Liver (tissue), 9 donors: ENCODE data around the gene CD82. TPM values are rescaled to one million over a fixed set of nuclear protein-coding genes. Genes with fewer than 3 reads are reported as not detected.

Source experiments
- DNase-seq: peaks from one replicate; pipeline ENCODE4 v3.0.0-alpha.2; 2017; ENCODE audit warnings: low spot score
- H3K27ac ChIP-seq, 2 donors: one replicate each; pipeline ENCODE4 v1.7.0; 2013; ENCODE audit warnings: inconsistent platforms in 2 of 2, low read length in 2 of 2, control low read depth in 1 of 2, low read depth in 1 of 2, mild to moderate bottlenecking in 1 of 2
- H3K27me3 ChIP-seq, 4 donors: one replicate each; pipeline versions ENCODE4 v1.6.1 to v1.7.0; 2013; ENCODE audit warnings: low read length in 3 of 4, inconsistent platforms in 1 of 4, mild to moderate bottlenecking in 1 of 4, moderate library complexity in 1 of 4; ENCODE audit not compliant: control insufficient read depth in 4 of 4, insufficient read depth in 4 of 4
- H3K36me3 ChIP-seq, 4 donors: one replicate each; pipeline versions ENCODE4 v1.6.1 to v1.7.0; 2013; ENCODE audit warnings: low read length in 3 of 4, mild to moderate bottlenecking in 3 of 4, low read depth in 1 of 4, moderate library complexity in 1 of 4; ENCODE audit not compliant: control insufficient read depth in 4 of 4, insufficient read depth in 3 of 4
- H3K4me1 ChIP-seq, 4 donors: one replicate each; pipeline versions ENCODE4 v1.6.1 to v1.7.0; 2013; ENCODE audit warnings: low read length in 3 of 4, mild to moderate bottlenecking in 3 of 4, moderate library complexity in 1 of 4; ENCODE audit not compliant: control insufficient read depth in 4 of 4, insufficient read depth in 4 of 4
- H3K4me3 ChIP-seq, 3 donors: one replicate each; pipeline versions ENCODE4 v1.6.1 to v1.7.0; 2013; ENCODE audit warnings: low read length in 3 of 3, control low read depth in 1 of 3, low read depth in 1 of 3, mild to moderate bottlenecking in 1 of 3
- H3K9ac ChIP-seq, 2 donors: one replicate each; pipeline ENCODE4 v1.7.0; 2013; ENCODE audit warnings: low read length in 2 of 2, mild to moderate bottlenecking in 2 of 2, moderate library complexity in 2 of 2, control low read depth in 1 of 2, low read depth in 1 of 2
- H3K9me3 ChIP-seq, 4 donors: one replicate each; pipeline versions ENCODE4 v1.6.1 to v1.7.0; 2013; ENCODE audit warnings: low read length in 3 of 4; ENCODE audit not compliant: control insufficient read depth in 4 of 4
- EGR1 ChIP-seq, 2 donors: IDR thresholded peaks; 2 replicates each; pipeline ENCODE4 v1.6.1; 2016 to 2018; ENCODE audit warnings: antibody characterized with exemption in 2 of 2, low read depth in 2 of 2
- FOXA1 ChIP-seq: IDR thresholded peaks from 2 replicates; pipeline ENCODE4 v1.6.1; 2016; ENCODE audit warnings: antibody characterized with exemption
- FOXA2 ChIP-seq: IDR thresholded peaks from 2 replicates; pipeline ENCODE4 v1.6.1; 2016; ENCODE audit warnings: antibody characterized with exemption
- GABPA ChIP-seq, 2 donors: IDR thresholded peaks in 1 of 2; conservative IDR thresholded peaks in 1 of 2; 2 replicates each; pipeline ENCODE4 v1.6.1; 2016; ENCODE audit warnings: antibody characterized with exemption in 2 of 2, mild to moderate bottlenecking in 1 of 2, moderate library complexity in 1 of 2
- HNF4A ChIP-seq, 2 donors: conservative IDR thresholded peaks; 2 replicates each; pipeline ENCODE4 v1.6.1; 2016; ENCODE audit warnings: antibody characterized with exemption in 2 of 2, mild to moderate bottlenecking in 2 of 2
- HNF4G ChIP-seq: IDR thresholded peaks from 2 replicates; pipeline ENCODE4 v1.6.1; 2016; ENCODE audit warnings: antibody characterized with exemption
- JUND ChIP-seq, 2 donors: IDR thresholded peaks; 2 replicates each; pipeline ENCODE4 v1.6.1; 2016; ENCODE audit warnings: antibody characterized with exemption in 2 of 2
- RAD21 ChIP-seq, 2 donors: IDR thresholded peaks; 2 replicates each; pipeline ENCODE4 v1.6.1; 2016; ENCODE audit warnings: antibody characterized with exemption in 2 of 2, mild to moderate bottlenecking in 2 of 2
- RXRA ChIP-seq, 2 donors: IDR thresholded peaks; 2 replicates each; pipeline ENCODE4 v1.6.1; 2017 to 2018; ENCODE audit warnings: antibody characterized with exemption in 2 of 2, mild to moderate bottlenecking in 1 of 2
- SP1 ChIP-seq: IDR thresholded peaks from 2 replicates; pipeline ENCODE4 v1.6.1; 2018; ENCODE audit warnings: antibody characterized with exemption, mild to moderate bottlenecking
- TAF1 ChIP-seq: conservative IDR thresholded peaks from 2 replicates; pipeline ENCODE4 v1.6.1; 2016; ENCODE audit warnings: antibody characterized with exemption, mild to moderate bottlenecking
- YY1 ChIP-seq: IDR thresholded peaks from 2 replicates; pipeline ENCODE4 v1.6.1; 2016; ENCODE audit warnings: antibody characterized with exemption, mild to moderate bottlenecking
- WGBS: extraction: QIAGEN DNeasy Blood & Tissue Kit; methylation state at CpG from one replicate; pipeline ENCODE4 v1.1.7; 2013; 5-methylcytosine and 5-hydroxymethylcytosine counted together
- polyA plus RNA-seq, 2 donors: library from polyadenylated mRNA; stranded (reverse) in 1 of 2; unstranded in 1 of 2; fragments of 200-250 nt in 1 of 2; fragments of >200 nt in 1 of 2; fragmentation: Nextera tagmentation in 1 of 2; extraction: Ambion mirVana in 1 of 2; gene quantifications; one replicate each; pipeline versions ENCODE4 v1.2.1 to v1.2.3, GENCODE V29; 2013 to 2015
- total RNA-seq, 2 donors: library from RNA; depleted of rRNA; stranded (reverse); fragments of >200 nt; gene quantifications; one replicate each; pipeline ENCODE4 v1.2.3, GENCODE V29; 2014
- TF ChIP-seq, protein P1 (sequence below): IDR thresholded peaks from 2 replicates; pipeline ENCODE4 v1.6.1; 2016; ENCODE audit warnings: antibody characterized with exemption
- TF ChIP-seq, protein P2 (sequence below): IDR thresholded peaks from 2 replicates; pipeline ENCODE4 v1.6.1; 2016; ENCODE audit warnings: antibody characterized with exemption
- TF ChIP-seq, protein P3 (sequence below): IDR thresholded peaks from 2 replicates; pipeline ENCODE4 v1.6.1; 2016; ENCODE audit warnings: antibody characterized with exemption
- TF ChIP-seq, protein P4 (sequence below): fragments of 150-350 bp; IDR thresholded peaks from 2 replicates; pipeline ENCODE4 v1.5.1; 2017; ENCODE audit warnings: improper control_type of control experiment, low read depth, low read length; ENCODE audit not compliant: missing input control
- TF ChIP-seq, protein P5 (sequence below): IDR thresholded peaks from 2 replicates; pipeline ENCODE4 v1.6.1; 2016; ENCODE audit warnings: antibody characterized with exemption, mild to moderate bottlenecking
- donor health status: healthy.
- donor health status: healthy.
- donor health status: healthy.
- donor health status: healthy.
- donor health status: healthy.

CD82 gene, protein sequence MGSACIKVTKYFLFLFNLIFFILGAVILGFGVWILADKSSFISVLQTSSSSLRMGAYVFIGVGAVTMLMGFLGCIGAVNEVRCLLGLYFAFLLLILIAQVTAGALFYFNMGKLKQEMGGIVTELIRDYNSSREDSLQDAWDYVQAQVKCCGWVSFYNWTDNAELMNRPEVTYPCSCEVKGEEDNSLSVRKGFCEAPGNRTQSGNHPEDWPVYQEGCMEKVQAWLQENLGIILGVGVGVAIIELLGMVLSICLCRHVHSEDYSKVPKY
- total RNA-seq: 10 to 100 TPM; 27.4 to 59.5 TPM
- polyA plus RNA-seq: 10 to 100 TPM; 36.0 to 82.6 TPM

DNA sequence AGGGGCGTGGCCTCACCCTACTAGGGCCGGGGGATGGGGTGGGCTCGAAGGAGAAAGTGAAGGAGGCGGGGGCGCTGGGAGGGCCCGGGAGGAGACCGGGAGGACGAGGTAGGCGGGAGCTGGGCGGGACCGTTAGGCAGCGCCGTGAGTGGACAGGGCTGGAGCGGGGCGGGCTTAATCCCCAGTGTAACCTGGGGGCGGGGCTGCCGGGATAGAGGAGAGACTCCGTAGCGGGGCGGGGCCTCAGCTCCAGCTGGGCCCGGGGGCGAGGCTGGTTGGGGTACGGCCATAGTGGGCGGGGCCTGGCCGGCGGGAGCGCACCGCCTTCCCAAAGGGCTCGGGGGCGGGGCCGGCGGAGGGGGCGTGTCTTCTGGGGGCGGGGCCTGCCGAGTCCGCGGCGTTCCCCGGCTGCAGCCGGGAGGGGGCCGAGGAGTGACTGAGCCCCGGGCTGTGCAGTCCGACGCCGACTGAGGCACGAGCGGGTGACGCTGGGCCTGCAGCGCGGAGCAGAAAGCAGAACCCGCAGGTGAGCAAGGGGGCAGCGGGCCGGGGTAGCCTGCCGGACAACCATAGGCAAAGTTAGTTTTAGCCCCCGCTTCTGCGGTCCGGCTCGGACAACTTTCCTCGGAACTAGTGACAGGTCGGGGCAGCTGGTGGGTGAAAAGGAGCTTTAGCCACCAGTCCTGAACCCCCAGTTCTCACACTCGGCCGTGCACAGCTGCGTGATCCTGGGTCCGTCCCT, at the start of gene CD82:
Gene CD82, plus strand, starts transcription at position 453 of the 742 bp plus-strand sequence. CDS start 29,000 bp downstream, outside the sequence.
- Histone ChIP-seq H3K27me3 (no peaks in the 10 kb centered on the region), H3K9ac (peak within 1 kb of the TSS; percentile 81 to 89), H3K9me3 (no peaks in the 10 kb centered on the region), H3K36me3 (no peaks in the 10 kb centered on the region), H3K27ac (peak within 1 kb of the TSS; percentile 92 to 94), H3K4me3 (peak within 1 kb of the TSS; percentile 66 to 86 (median 82)), H3K4me1 (peaks cover 5 to 32% (median 21%) of the 10 kb centered on the region in 4 donors)
- under 1% methylated on average over 64 of the region's 64 CpGs for WGBS
- peak; percentile 15 for TF ChIP-seq FOXA2
- peak in 1 of 2 donors; percentile 10 for TF ChIP-seq GABPA (IDR thresholded peaks at IDR 0.05 in 1 of 2, conservative IDR thresholded peaks at IDR 0.05 in 1 of 2)
- TF ChIP-seq EGR1 (IDR thresholded peaks at IDR 0.05; ENCODE audit: low read depth in 2 of 2): peak; percentile 8 to 33
- peak in 1 of 2 donors; percentile 25 for TF ChIP-seq JUND (IDR thresholded peaks at IDR 0.05)
- peak; percentile 85 for TF ChIP-seq SP1
- TF ChIP-seq HNF4A (conservative IDR thresholded peaks at IDR 0.05): no peak
- TF ChIP-seq TAF1: peak; percentile 50
- TF ChIP-seq RXRA (IDR thresholded peaks at IDR 0.05): no peak
- no peak for TF ChIP-seq YY1
- TF ChIP-seq, protein P1, sequence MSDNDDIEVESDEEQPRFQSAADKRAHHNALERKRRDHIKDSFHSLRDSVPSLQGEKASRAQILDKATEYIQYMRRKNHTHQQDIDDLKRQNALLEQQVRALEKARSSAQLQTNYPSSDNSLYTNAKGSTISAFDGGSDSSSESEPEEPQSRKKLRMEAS: no peak
- TF ChIP-seq, protein P2, sequence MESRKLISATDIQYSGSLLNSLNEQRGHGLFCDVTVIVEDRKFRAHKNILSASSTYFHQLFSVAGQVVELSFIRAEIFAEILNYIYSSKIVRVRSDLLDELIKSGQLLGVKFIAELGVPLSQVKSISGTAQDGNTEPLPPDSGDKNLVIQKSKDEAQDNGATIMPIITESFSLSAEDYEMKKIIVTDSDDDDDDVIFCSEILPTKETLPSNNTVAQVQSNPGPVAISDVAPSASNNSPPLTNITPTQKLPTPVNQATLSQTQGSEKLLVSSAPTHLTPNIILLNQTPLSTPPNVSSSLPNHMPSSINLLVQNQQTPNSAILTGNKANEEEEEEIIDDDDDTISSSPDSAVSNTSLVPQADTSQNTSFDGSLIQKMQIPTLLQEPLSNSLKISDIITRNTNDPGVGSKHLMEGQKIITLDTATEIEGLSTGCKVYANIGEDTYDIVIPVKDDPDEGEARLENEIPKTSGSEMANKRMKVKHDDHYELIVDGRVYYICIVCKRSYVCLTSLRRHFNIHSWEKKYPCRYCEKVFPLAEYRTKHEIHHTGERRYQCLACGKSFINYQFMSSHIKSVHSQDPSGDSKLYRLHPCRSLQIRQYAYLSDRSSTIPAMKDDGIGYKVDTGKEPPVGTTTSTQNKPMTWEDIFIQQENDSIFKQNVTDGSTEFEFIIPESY: no peak
- TF ChIP-seq HNF4G: no peak
- TF ChIP-seq, protein P3, sequence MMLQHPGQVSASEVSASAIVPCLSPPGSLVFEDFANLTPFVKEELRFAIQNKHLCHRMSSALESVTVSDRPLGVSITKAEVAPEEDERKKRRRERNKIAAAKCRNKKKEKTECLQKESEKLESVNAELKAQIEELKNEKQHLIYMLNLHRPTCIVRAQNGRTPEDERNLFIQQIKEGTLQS: no peak
- TF ChIP-seq, protein P4, sequence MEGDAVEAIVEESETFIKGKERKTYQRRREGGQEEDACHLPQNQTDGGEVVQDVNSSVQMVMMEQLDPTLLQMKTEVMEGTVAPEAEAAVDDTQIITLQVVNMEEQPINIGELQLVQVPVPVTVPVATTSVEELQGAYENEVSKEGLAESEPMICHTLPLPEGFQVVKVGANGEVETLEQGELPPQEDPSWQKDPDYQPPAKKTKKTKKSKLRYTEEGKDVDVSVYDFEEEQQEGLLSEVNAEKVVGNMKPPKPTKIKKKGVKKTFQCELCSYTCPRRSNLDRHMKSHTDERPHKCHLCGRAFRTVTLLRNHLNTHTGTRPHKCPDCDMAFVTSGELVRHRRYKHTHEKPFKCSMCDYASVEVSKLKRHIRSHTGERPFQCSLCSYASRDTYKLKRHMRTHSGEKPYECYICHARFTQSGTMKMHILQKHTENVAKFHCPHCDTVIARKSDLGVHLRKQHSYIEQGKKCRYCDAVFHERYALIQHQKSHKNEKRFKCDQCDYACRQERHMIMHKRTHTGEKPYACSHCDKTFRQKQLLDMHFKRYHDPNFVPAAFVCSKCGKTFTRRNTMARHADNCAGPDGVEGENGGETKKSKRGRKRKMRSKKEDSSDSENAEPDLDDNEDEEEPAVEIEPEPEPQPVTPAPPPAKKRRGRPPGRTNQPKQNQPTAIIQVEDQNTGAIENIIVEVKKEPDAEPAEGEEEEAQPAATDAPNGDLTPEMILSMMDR: peak; percentile 28
- DNase-seq: peak; percentile 100

DNA sequence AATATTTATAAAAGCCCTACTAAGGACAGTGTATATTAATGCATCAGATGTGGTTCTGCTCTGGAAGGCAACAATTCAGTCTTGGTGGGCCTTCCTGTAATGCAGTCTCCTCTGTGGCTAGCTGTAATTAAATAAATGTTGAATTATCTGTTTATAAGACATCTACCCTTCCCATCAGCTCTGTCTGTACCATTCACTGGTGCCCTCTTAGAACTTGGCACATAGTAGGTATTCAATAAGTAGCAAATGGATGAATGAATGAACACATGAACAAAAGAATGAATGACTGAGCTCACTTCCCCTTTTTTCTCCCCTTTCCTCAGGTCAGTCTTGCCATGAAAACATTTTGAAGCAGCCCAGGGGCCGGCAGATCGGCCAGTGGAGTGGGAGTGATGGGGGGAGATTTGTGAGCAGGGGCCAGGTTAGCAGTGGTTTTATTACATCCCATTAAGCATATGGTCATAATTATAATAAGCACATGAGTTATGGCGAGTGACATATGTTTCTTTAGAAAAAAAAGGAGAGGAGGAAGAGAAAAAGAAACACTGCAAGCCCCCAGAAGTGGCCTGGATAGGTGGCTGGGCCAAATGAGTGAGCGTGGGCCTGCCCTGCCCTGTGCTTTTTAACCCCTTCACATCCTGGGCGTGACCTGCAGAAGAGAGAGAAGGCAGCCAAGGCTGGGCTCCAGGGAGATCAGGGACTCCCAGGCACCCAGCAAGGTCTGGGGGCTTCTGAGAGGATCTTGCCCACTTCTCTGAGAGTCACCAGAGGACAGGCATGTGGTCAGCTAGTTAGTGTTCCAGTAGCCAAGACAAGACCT, 48.6 kb upstream of the CD82 start:
- 78% methylated on average over 5 of the region's 5 CpGs for WGBS
- no peak overlapping the region for H3K4me3 ChIP-seq
- no peak for TF ChIP-seq RAD21 (IDR thresholded peaks at IDR 0.05)
- TF ChIP-seq TAF1: no peak
- TF ChIP-seq GABPA (IDR thresholded peaks at IDR 0.05 in 1 of 2, conservative IDR thresholded peaks at IDR 0.05 in 1 of 2): no peak
- TF ChIP-seq FOXA1: no peak
- TF ChIP-seq, protein P2: no peak
- no peak for TF ChIP-seq EGR1 (IDR thresholded peaks at IDR 0.05; ENCODE audit: low read depth in 2 of 2)
- TF ChIP-seq FOXA2: no peak
- TF ChIP-seq HNF4A (conservative IDR thresholded peaks at IDR 0.05): no peak
- no peak for TF ChIP-seq JUND (IDR thresholded peaks at IDR 0.05)
- TF ChIP-seq, protein P3: no peak
- no peak for TF ChIP-seq YY1
- TF ChIP-seq, protein P5, sequence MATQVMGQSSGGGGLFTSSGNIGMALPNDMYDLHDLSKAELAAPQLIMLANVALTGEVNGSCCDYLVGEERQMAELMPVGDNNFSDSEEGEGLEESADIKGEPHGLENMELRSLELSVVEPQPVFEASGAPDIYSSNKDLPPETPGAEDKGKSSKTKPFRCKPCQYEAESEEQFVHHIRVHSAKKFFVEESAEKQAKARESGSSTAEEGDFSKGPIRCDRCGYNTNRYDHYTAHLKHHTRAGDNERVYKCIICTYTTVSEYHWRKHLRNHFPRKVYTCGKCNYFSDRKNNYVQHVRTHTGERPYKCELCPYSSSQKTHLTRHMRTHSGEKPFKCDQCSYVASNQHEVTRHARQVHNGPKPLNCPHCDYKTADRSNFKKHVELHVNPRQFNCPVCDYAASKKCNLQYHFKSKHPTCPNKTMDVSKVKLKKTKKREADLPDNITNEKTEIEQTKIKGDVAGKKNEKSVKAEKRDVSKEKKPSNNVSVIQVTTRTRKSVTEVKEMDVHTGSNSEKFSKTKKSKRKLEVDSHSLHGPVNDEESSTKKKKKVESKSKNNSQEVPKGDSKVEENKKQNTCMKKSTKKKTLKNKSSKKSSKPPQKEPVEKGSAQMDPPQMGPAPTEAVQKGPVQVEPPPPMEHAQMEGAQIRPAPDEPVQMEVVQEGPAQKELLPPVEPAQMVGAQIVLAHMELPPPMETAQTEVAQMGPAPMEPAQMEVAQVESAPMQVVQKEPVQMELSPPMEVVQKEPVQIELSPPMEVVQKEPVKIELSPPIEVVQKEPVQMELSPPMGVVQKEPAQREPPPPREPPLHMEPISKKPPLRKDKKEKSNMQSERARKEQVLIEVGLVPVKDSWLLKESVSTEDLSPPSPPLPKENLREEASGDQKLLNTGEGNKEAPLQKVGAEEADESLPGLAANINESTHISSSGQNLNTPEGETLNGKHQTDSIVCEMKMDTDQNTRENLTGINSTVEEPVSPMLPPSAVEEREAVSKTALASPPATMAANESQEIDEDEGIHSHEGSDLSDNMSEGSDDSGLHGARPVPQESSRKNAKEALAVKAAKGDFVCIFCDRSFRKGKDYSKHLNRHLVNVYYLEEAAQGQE: no peak
- TF ChIP-seq HNF4G: no peak

More for the DNA sequence above, 48.6 kb upstream of the CD82 start:
- no peaks in the 10 kb centered on the region for H3K9me3 ChIP-seq
- no peak overlapping the region for H3K27ac ChIP-seq
- no peaks in the 10 kb centered on the region for H3K36me3 ChIP-seq
- H3K4me1 ChIP-seq: no peaks in the 10 kb centered on the region
- no peak for DNase-seq
- H3K9ac ChIP-seq: no peak overlapping the region
- no peaks in the 10 kb centered on the region for H3K27me3 ChIP-seq
